ENCODE measurements around the gene PDLIM3.

DNA sequence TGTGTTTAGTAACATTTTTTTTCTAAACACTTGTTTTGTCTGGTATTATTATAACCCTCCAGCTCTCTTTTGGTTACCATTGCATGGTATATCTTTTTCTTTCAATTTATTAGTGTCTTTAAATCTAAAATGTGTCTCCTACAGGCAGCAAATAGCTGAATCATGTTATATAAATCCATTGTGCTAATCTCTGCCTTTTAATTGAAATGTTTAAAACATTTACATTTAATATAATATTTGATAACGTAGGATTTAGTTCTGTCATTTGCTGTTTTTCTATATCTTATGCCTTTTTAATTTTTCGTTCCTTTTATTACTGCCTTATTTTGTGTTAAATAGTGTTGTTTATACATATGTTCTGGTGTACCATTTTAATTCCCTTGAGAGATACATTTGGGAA lies 46.7 kb downstream of the PDLIM3 start:
- TF ChIP-seq CTCF (IDR thresholded peaks at IDR 0.05; ENCODE audit: low read depth, low read length, poor library complexity, severe bottlenecking) = no peak
- no peak for TF ChIP-seq EZH2phosphoT487 (IDR thresholded peaks at IDR 0.05; ENCODE audit: borderline replicate concordance, low read length)

Data from DOHH2 (cell line).